ENCODE data around the gene SORBS1.

- TF ChIP-seq, protein P1, sequence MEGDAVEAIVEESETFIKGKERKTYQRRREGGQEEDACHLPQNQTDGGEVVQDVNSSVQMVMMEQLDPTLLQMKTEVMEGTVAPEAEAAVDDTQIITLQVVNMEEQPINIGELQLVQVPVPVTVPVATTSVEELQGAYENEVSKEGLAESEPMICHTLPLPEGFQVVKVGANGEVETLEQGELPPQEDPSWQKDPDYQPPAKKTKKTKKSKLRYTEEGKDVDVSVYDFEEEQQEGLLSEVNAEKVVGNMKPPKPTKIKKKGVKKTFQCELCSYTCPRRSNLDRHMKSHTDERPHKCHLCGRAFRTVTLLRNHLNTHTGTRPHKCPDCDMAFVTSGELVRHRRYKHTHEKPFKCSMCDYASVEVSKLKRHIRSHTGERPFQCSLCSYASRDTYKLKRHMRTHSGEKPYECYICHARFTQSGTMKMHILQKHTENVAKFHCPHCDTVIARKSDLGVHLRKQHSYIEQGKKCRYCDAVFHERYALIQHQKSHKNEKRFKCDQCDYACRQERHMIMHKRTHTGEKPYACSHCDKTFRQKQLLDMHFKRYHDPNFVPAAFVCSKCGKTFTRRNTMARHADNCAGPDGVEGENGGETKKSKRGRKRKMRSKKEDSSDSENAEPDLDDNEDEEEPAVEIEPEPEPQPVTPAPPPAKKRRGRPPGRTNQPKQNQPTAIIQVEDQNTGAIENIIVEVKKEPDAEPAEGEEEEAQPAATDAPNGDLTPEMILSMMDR (IDR thresholded peaks at IDR 0.05; ENCODE audit: insufficient read depth, low read length, poor library complexity, severe bottlenecking), result no peak
- TF ChIP-seq EZH2phosphoT487 (conservative IDR thresholded peaks at IDR 0.05; ENCODE audit: low read length), result no peak
Measured at GRCh38 chr10:95397747-95398146, 163.4 kb downstream of the SORBS1 start.

Data from SU-DHL-6 (cell line).